ENCODE measurements around the gene JUND.
"Not testable (repeated sequence)": the region's sequence is repeated elsewhere in the genome, so short reads cannot be mapped to it uniquely, and the experiment has no call there.

JUND gene

GRCh38 chr19:18281082-18282020, at the start of gene JUND:
Gene JUND (minus strand): TSS chr19:18281622. CDS start chr19:18281484, 138 bp downstream.
- peak; percentile 99 for DNase-seq

- DNase-seq, result no peak
These were observed 49.4 kb upstream of the JUND start for GRCh38 chr19:18330868-18331267.

- no peak for DNase-seq
These were observed 47.6 kb upstream of the JUND start for GRCh38 chr19:18329035-18329376.

- DNase-seq, result peak; percentile 98
These were observed 47.1 kb upstream of the JUND start for GRCh38 chr19:18328340-18329034.

- DNase-seq, result no peak
These were observed 45.4 kb upstream of the JUND start for GRCh38 chr19:18326772-18327171.

GRCh38 chr19:18324373-18324731, 42.9 kb upstream of the JUND start:
- not testable (repeated sequence) for DNase-seq

- peak; percentile 99 for DNase-seq
These were observed 41.5 kb upstream of the JUND start, which contains the start of gene LSM4 for GRCh38 chr19:18322759-18323460. Gene LSM4 (minus strand): TSS chr19:18323076. CDS start chr19:18323020, 56 bp downstream.

- DNase-seq, result peak; percentile 91
These were observed 40.9 kb upstream of the JUND start for GRCh38 chr19:18322318-18322758.

- DNase-seq, result peak; percentile 92
These were observed 40.3 kb upstream of the JUND start for GRCh38 chr19:18321734-18322102.

- no peak for DNase-seq
These were observed 39.7 kb upstream of the JUND start for GRCh38 chr19:18320865-18321733.

GRCh38 chr19:18319591-18320135, 38.2 kb upstream of the JUND start:
- DNase-seq, result no peak

GRCh38 chr19:18317961-18318800, 36.8 kb upstream of the JUND start:
- DNase-seq, result peak; percentile 97

- DNase-seq, result no peak
These were observed 32.0 kb upstream of the JUND start for GRCh38 chr19:18313398-18313797.

GRCh38 chr19:18312092-18312534, 30.7 kb upstream of the JUND start:
- DNase-seq, result no peak

GRCh38 chr19:18311502-18312091, 30.2 kb upstream of the JUND start:
- no peak for DNase-seq

GRCh38 chr19:18310966-18311365, 29.5 kb upstream of the JUND start:
- DNase-seq, result no peak

GRCh38 chr19:18310118-18310909, 28.9 kb upstream of the JUND start:
- no peak for DNase-seq

GRCh38 chr19:18309525-18310064, 28.2 kb upstream of the JUND start:
- no peak for DNase-seq

GRCh38 chr19:18308948-18309325, 27.5 kb upstream of the JUND start:
- DNase-seq, result no peak

Measured in hematopoietic multipotent progenitor cell treated with erythropoietin and hydrocortisone succinate and interleukin-3 and kit ligand, for 4 days (in vitro differentiated cells).